AG09319 (cell line): ENCODE data around the gene PYGM.

Source experiments
- DNase-seq: peaks from one replicate; pipeline ENCODE4 v3.0.0-alpha.2; 2010; ENCODE audit warnings: low read depth; ENCODE audit errors: extremely low read depth
- TF ChIP-seq, protein P1 (sequence below): IDR thresholded peaks from 2 replicates; pipeline ENCODE4 v1.5.1; 2011; ENCODE audit warnings: low read depth, mild to moderate bottlenecking, inconsistent platforms, low read length, moderate library complexity

PYGM gene

DNA sequence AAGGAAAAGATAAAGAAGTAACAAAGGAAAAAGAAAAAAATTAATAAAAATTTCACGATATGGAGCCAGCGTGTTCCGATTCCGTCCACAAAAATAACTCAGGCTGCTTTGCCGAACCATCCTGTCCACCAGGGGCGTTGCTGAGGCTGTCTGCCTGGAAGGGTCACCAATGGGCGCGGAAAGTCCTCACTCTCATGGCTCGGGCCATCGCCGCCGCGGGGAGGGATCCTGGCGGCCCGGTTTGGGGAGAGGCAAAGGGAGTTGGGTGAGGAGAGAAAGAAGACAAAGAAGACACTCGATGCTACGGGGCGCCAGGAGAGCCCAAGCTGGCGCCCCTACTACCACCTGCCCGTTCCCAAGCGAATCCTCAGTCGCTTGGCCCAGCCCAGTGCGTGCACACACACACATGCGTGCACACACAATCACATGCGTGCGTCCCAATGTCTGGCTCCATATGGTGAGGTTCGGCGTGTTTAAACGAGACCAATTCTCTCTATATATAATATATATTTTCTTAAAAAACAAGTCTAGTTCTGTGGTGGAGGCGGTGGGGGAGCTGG lies 5.6 kb upstream of the PYGM start:
- no peak for DNase-seq
- TF ChIP-seq, protein P1, sequence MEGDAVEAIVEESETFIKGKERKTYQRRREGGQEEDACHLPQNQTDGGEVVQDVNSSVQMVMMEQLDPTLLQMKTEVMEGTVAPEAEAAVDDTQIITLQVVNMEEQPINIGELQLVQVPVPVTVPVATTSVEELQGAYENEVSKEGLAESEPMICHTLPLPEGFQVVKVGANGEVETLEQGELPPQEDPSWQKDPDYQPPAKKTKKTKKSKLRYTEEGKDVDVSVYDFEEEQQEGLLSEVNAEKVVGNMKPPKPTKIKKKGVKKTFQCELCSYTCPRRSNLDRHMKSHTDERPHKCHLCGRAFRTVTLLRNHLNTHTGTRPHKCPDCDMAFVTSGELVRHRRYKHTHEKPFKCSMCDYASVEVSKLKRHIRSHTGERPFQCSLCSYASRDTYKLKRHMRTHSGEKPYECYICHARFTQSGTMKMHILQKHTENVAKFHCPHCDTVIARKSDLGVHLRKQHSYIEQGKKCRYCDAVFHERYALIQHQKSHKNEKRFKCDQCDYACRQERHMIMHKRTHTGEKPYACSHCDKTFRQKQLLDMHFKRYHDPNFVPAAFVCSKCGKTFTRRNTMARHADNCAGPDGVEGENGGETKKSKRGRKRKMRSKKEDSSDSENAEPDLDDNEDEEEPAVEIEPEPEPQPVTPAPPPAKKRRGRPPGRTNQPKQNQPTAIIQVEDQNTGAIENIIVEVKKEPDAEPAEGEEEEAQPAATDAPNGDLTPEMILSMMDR, result no peak; the same call in none of the 2 replicates

DNA sequence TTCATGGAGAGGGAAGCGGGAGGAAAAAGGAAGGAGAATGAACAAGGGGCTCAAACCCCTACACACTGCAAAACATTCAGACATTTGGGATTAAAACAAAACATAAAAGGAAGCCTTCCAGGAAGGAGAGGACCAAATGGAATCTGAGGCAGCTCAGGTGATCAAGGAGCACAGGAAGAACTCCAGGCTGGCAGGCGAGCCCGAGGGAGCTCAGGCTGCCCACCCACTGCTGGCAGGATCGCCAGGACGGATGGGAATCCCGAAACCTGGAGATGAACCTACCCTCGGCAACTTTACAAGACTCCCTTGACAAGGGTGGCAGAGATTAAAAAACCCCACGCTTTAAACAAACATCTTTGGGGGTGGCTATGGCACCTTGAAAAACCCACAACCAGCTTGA lies 5.0 kb upstream of the PYGM start:
- TF ChIP-seq, protein P1, result no peak
- no peak for DNase-seq

DNA sequence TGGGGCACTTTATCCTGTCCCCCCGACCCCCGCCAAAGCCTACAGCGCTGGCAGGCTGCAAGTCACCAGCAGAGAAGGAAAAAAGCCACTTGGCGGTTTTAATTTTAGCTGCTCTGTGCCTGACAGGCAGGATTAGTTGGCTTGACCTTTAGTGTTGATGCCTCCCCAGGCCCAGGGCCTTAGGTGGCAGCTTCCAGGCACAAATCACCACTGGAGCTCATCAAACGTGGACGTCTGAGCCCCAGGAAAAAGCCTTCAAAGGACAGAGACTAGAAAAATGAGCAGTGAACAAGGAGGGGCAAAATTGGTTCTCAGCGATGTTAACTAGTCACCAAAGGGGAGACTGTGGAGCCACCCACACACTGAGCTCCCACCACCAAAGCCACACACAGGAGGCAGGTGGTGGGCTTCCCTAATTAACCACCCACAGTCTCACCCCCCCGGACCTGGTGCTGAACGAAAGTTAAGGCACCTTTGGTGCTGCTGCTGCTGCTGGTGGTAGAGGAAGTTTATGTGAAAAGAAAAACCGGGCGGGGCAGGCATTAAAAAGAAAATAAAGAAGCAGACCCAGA lies 4.4 kb upstream of the PYGM start:
- TF ChIP-seq, protein P1, result no peak
- DNase-seq, result no peak

DNA sequence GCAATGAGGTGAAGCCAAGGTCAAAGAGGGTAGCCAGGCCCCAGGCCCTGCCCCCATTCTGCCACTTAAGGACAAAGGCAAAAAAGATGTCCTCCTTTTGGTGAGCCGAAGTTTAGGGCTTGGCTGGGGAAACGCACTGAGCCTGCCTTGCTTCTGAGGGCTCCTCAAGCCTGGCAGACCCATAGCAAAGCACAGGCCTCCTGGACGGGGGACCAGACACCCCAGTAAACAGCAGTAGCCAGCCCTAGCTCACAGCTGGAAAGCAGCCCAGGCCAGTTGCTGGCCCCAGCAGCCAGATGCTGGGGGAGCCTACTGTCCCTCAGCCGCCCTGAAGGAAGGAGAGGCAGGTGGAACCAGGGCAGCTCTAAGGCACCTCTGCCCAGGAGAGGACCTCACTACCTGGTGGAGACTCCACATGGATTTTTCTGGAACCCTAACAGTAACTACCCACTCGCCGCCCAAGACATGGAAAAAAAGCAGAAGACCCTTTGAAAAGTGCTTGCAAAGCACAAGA lies 3.8 kb upstream of the PYGM start:
- TF ChIP-seq, protein P1, result no peak
- DNase-seq, result no peak

DNA sequence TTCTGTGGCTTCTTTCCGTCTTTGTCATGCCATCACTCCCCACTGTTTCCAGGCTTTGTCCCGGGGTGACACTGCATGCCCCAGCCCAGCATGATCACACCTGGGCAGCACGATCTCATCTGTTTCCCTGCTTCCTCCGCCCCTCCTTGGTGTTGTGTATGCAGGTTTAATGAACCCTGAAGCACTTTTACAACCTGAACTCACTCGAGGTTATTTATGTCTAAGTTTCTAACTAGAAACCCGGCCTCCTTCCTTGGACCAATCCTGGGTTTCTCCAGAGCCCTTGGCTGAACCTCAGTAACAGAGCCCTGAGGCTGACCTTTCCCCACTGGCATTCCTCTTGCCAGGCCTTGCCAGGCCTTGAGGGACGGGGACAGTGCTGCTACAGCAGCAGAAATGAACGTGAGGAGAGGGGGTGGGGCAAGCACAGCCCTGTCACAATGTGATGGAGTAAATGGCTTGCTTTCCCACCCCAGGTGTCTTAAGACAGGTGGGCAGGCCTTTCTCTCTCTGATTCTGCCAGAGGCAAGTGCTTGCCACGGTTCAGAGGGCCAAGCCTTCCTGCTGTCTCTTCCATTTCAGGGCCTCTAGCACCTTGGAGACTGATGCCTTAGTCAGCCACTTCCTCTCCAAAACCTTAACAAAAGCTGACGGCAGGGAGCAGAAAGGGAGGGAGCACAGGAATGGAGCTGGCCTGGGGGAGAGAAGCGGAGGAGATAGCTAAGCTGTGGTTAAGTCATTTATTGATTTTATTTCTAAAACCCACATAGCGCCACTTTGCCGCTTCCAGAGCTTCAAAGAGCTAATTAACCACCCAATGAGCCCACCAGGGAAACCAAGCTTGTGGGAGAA lies 3.1 kb upstream of the PYGM start:
- DNase-seq, result no peak
- TF ChIP-seq, protein P1, result no peak

DNA sequence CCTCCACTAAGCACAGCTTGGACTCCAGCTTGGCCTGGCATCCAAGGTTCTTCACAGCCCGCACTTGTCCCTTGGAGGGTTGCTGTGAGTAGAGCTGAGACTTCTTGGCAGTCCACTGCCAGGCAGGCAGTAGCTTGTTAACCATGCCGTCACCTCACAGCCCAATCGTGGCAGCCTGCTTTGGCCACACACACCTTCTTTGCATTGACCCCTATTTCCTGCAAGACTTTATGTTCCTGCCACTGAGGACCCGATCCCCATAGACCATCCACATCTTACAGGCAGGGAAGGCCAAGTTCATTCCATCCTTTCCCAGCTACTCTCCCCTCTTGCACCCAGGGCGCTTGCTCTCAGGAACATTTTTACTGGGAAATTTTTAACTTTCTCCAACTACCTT lies 2.5 kb upstream of the PYGM start:
- TF ChIP-seq, protein P1, result no peak
- no peak for DNase-seq

DNA sequence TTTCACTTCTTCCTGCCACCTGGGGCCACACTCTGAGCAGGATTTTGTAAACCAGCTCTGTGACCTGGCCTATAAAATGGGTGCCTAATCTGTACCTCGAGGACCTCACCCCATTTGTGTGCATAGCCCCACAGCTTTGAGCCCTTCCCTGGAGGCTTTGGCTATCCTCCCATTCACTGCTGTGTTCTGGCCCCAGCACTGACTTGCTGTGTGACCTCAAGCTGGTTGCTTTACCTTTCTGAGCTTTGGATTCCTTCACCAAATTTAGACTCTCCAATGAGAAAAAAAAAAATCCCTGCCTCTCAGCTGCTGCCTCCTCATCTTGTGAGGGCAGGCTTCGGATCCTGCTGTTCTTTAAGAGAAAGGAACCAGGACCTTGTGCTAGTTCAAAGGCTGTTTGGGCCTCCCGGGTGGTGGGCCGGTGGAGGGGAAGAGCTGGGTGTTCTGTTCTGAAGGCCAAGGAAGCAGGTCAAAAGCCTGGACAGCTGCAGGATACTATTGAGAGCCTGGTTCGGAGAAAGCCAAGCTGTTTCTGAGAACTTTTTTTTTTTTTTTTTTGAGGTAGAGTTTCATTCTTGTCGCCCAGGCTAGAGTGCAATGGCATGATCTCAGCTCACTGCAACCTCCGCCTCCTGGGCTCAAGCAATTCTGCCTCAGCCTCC lies 1.1 kb upstream of the PYGM start:
- DNase-seq, result no peak
- TF ChIP-seq, protein P1, result no peak
